ENCODE data around the gene ZSWIM6.

Gene ZSWIM6

GRCh38 chr5:61535828-61536227 is 203.8 kb downstream of the ZSWIM6 start:
- H3K27ac ChIP-seq, result no peak overlapping the region
- TF ChIP-seq CTCF (conservative IDR thresholded peaks at IDR 0.05), result no peak
- no peak for TF ChIP-seq ZFX (IDR thresholded peaks at IDR 0.05)

GRCh38 chr5:61536922-61537321 is 204.9 kb downstream of the ZSWIM6 start:
- no peak overlapping the region for H3K27ac ChIP-seq
- no peak for TF ChIP-seq CTCF (conservative IDR thresholded peaks at IDR 0.05)

- no peak overlapping the region for H3K27ac ChIP-seq
- TF ChIP-seq CTCF (conservative IDR thresholded peaks at IDR 0.05) (no peak), ZFX (IDR thresholded peaks at IDR 0.05) (no peak)
Measured at GRCh38 chr5:61538722-61539501, 206.9 kb downstream of the ZSWIM6 start.

- TF ChIP-seq ZFX (IDR thresholded peaks at IDR 0.05) (no peak), CTCF (conservative IDR thresholded peaks at IDR 0.05) (no peak)
- no peak overlapping the region for H3K27ac ChIP-seq
Measured at GRCh38 chr5:61549530-61549929, 217.5 kb downstream of the ZSWIM6 start.

- TF ChIP-seq ZFX (IDR thresholded peaks at IDR 0.05) (no peak), CTCF (conservative IDR thresholded peaks at IDR 0.05) (no peak)
- no peak overlapping the region for H3K27ac ChIP-seq
Measured at GRCh38 chr5:61551637-61552313, 219.7 kb downstream of the ZSWIM6 start.

- H3K27ac ChIP-seq, result no peak overlapping the region
- TF ChIP-seq ZFX (IDR thresholded peaks at IDR 0.05), result no peak
- TF ChIP-seq CTCF (conservative IDR thresholded peaks at IDR 0.05), result no peak
Measured at GRCh38 chr5:61559146-61559545, 227.1 kb downstream of the ZSWIM6 start.

GRCh38 chr5:61559722-61560121 is 227.7 kb downstream of the ZSWIM6 start:
- no peak overlapping the region for H3K27ac ChIP-seq
- no peak for TF ChIP-seq ZFX (IDR thresholded peaks at IDR 0.05)
- TF ChIP-seq CTCF (conservative IDR thresholded peaks at IDR 0.05), result no peak

All from C4-2B (cell line).